GM06990 (cell line): ENCODE measurements around the gene WNT7B.

Source experiments
- DNase-seq: peaks from one replicate; pipeline ENCODE4 v3.0.0-alpha.2; 2011; ENCODE audit not compliant: insufficient read length; ENCODE audit errors: extremely low read depth
- H3K27me3 ChIP-seq: replicated peaks from 2 replicates; pipeline ENCODE4 v1.6.0; 2011; ENCODE audit warnings: low read length; ENCODE audit not compliant: control insufficient read depth, insufficient read depth
- H3K36me3 ChIP-seq: 2 replicates; pipeline ENCODE4 v1.5.1; 2011; ENCODE audit warnings: low read length; ENCODE audit not compliant: control insufficient read depth, insufficient read depth
- H3K4me3 ChIP-seq: replicated peaks from 2 replicates; pipeline ENCODE4 v1.5.1; 2011; ENCODE audit warnings: low read depth, mild to moderate bottlenecking, control low read depth, low read length
- TF ChIP-seq, protein P1 (sequence below): IDR thresholded peaks from 2 replicates; pipeline ENCODE4 v1.5.1; 2011; ENCODE audit warnings: low read length, control low read depth, mild to moderate bottlenecking, inconsistent platforms; ENCODE audit not compliant: insufficient read depth, poor library complexity, severe bottlenecking

The WNT7B gene

GRCh38 chr22:45885171-45885840 is 91.7 kb downstream of the WNT7B start:
- TF ChIP-seq, protein P1, sequence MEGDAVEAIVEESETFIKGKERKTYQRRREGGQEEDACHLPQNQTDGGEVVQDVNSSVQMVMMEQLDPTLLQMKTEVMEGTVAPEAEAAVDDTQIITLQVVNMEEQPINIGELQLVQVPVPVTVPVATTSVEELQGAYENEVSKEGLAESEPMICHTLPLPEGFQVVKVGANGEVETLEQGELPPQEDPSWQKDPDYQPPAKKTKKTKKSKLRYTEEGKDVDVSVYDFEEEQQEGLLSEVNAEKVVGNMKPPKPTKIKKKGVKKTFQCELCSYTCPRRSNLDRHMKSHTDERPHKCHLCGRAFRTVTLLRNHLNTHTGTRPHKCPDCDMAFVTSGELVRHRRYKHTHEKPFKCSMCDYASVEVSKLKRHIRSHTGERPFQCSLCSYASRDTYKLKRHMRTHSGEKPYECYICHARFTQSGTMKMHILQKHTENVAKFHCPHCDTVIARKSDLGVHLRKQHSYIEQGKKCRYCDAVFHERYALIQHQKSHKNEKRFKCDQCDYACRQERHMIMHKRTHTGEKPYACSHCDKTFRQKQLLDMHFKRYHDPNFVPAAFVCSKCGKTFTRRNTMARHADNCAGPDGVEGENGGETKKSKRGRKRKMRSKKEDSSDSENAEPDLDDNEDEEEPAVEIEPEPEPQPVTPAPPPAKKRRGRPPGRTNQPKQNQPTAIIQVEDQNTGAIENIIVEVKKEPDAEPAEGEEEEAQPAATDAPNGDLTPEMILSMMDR, result no peak
- DNase-seq, result no peak
- Histone ChIP-seq H3K36me3 (no peaks in the 10 kb centered on the region), H3K27me3 (no peaks in the 10 kb centered on the region; the same call in 1 of the 2 replicates), H3K4me3 (no peak overlapping the region)

- no peak for DNase-seq
Observed at GRCh38 chr22:45884201-45885062, 92.5 kb downstream of the WNT7B start.

GRCh38 chr22:45883811-45884170 is 93.2 kb downstream of the WNT7B start:
- TF ChIP-seq, protein P1, result no peak
- H3K27me3 ChIP-seq, result peaks cover under 1% of the 10 kb centered on the region; the same call in 1 of the 2 replicates
- no peaks in the 10 kb centered on the region for H3K36me3 ChIP-seq

More at GRCh38 chr22:45884201-45885062, 92.5 kb downstream of the WNT7B start:
- TF ChIP-seq, protein P1, result no peak
- Histone ChIP-seq H3K4me3 (no peak overlapping the region), H3K36me3 (no peaks in the 10 kb centered on the region), H3K27me3 (no peaks in the 10 kb centered on the region; the same call in 1 of the 2 replicates)

DNA sequence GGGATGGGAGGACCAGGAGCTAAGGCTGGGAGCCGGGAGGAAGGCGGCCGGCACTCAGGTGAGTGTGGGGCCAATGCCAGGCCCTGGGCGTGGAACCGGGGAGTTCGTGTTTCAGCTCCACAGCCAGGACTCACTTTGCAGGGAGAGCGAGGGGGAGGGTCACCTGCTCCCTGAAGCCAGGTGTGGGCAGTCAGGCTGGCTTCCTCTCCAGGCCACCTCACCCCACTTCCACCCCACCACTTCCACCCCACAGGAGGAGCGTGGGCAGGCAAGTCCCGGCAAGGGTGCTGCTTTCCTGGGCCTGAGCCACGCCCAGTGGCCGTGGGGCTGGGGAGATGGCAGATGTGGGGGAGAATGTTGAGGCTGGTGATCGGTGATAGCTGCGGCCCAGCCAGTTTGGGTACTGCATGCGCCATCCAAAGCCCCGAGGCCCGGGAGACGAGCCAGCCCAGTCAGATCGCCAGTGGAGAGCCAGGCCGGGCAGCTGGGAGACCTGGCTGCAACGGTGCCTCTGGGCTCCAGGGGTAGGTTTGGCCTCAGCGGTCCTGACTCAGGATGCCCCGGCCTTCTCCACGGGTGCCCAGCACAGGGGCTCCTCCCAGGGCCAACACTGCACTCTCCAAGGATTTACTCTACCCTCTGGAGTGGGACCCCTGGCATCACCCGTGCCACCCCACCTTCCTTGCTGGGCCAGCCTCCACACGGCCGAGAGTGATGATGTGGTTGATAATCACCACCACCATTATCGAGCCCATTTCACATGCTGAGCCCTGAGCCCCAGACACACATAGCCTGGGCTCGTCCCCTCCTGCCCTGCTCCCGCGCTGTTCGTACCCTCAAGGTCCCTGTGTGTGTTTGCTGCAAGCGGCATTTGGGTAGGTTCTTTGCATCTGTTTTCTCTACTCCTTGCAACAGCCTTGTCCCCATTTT is 93.8 kb downstream of the WNT7B start:
- peaks cover 2% of the 10 kb centered on the region; the same call in 1 of the 2 replicates for H3K27me3 ChIP-seq
- DNase-seq, result no peak
- no peak overlapping the region for H3K4me3 ChIP-seq
- TF ChIP-seq, protein P1, result no peak
- no peaks in the 10 kb centered on the region for H3K36me3 ChIP-seq

More at GRCh38 chr22:45883811-45884170, 93.2 kb downstream of the WNT7B start:
- no peak for DNase-seq
- no peak overlapping the region for H3K4me3 ChIP-seq

GRCh38 chr22:45881524-45881875 is 95.5 kb downstream of the WNT7B start:
- no peaks in the 10 kb centered on the region for H3K36me3 ChIP-seq
- no peak overlapping the region for H3K4me3 ChIP-seq
- peaks cover 2% of the 10 kb centered on the region; the same call in 1 of the 2 replicates for H3K27me3 ChIP-seq
- TF ChIP-seq, protein P1, result no peak
- no peak for DNase-seq
